Suppressor macrophage (primary cell): Measurements from ENCODE around the gene OAF.

Source experiments
- DNase-seq, 4 experiments: peaks; one replicate each; pipeline ENCODE4 v3.0.0-alpha.2; 2020 to 2022

Gene OAF

GRCh38 chr11:120203626-120204025, 7.2 kb upstream of the OAF start:
- no peak for DNase-seq

- DNase-seq, result peak; percentile 78 to 89 (median 86)
Measured at GRCh38 chr11:120205596-120206161, 5.2 kb upstream of the OAF start.

DNA sequence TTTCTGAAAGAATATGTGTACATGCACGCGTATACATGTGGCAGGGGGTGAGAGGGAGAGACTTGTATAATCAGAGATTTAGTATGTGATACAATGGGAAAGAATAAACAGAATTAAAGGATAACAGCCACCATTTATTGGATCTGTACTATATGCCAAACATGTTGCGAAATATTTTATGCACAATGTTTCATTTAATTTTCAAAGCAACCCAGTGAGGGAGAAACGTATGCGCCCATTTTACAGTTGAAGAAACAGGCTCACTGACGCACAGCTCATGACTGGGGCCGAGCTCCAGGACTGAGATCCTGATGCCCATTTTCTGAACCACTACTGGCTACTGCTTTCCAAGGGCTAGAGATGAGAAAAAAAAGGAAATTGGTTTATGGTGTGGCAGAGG, 3.3 kb upstream of the OAF start:
- peak in 1 of 4 experiments; percentile 38 for DNase-seq

DNA sequence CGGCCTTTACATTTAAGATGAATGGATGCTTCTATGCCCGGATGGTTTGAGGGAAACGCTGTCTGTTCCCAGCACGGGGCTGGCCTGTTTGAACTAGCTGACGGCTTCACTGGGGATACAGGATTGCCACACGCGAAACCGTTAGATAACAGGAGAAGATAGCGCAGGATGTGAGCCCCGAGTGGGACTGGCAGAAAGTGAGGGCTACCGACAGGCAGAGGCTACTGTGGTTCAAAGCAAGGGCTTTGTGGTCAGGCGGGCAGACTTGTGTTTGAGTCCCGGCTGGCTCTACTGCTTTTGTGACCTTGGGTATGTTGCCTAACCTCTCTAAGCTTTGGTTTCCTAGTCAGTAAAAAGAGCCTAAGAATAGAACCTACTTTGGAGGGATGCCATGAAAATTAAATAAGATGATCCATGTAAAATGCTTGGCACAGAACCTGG, 2.8 kb upstream of the OAF start:
- peak; percentile 20 to 64 (median 58) for DNase-seq

GRCh38 chr11:120208777-120209176, 2.1 kb upstream of the OAF start:
- peak; percentile 72 to 88 (median 84) for DNase-seq

DNA sequence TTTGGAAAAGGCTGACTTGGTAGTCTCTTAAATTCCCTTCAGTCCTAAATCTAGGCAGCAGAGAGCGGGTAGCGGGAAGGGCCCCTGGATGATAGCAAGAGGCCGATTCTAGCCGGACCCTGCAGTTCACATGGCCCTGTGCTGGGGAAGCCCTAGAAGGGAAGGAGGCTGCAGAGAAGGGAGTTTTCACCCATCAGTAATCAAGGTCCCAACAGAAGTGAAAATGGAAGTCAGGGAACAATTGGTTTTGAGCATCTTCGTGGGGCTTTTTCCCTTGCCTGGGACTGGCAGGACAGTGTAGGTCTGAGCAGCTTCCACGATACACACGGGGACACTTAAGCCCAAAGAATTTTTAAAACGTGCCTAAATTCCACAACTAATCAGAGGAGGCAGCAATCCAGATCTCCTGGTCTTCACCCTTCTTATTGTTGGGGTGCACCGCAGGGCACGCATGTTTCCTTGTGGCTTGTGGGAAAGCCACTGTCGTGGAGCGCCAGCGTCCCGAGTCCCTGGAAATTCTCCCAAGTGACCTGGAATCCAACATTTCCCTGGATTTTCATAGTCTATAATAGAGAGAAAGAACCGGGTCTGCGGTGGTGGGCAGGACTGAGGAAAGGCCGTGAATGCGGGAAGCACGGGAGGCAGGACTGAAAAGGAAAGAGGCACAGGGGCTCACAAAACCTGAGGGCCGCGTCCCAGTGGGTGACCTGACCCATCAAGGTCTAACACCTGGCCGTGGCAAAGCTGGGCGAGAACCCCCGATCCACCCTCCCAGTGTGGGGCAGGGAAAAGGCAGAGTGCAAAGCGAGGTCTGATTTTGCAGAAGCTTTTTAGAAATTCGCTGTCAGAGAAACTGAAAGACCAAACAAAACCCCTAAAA, 846 bp upstream of the OAF start:
- DNase-seq, result no peak

- DNase-seq, result peak in 2 of 4 experiments; percentile 24 to 28
Measured at GRCh38 chr11:120211522-120212258, 858 bp downstream of the OAF start.

- DNase-seq, result no peak
Measured at GRCh38 chr11:120212259-120212878, 1.5 kb downstream of the OAF start.

- no peak for DNase-seq
Measured at GRCh38 chr11:120212926-120213325, 2.1 kb downstream of the OAF start.

DNA sequence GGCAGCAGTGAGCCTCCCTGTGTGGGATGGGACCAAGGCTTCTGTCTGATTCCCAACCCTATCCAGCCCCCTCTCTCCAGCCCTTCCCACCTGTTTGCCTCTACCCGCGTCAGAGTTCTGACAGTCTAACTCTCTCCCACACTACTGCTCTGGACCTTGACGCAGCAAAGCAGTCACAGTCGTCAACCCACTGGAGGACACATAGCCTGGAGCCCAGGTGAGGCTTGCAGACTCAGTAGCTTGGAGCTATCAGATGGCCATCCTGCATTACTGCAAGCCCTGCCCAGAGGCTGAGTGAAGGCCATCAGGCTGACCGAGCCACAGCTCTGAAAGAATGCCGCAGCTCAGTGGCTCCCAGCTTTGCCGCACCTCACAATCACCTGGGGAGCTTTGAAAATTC, 3.7 kb downstream of the OAF start:
- no peak for DNase-seq

GRCh38 chr11:120215634-120216033, 4.8 kb downstream of the OAF start:
- no peak for DNase-seq

DNA sequence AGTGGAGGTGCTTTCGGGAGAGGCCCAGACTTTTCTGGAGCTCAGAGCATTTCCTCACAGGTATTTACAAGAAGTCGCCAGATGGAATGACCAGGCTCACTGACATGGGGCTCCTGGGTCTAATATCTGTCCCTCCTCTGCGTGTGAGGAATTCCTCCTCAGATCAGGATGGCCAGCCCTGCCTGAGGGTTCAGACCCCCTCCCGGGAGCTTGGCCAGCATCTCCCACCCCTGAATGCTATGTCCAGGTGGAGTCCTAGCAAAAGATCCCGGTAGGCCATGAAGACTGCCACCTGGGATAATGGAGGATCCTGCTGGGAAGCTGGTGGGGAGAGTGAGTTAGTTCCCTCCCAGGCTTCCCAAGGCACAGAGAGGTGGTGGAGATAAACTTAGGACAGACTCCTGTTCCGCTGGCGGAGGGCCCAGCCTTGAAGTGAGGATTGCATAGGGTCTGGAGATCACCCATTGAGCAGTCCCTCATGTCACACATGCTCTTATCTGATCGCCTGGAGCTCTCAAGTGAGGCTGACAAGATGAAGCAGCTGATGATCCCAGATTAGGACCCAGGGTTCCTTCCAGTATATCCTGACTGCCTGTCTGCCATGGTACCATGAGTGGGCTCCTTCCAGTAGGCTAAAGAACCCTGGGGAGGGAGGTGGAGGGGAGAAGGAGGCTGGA, 5.7 kb downstream of the OAF start:
- no peak for DNase-seq

- no peak for DNase-seq
Measured at GRCh38 chr11:120217526-120217925, 6.7 kb downstream of the OAF start.

- DNase-seq, result no peak
Measured at GRCh38 chr11:120217941-120218694, 7.3 kb downstream of the OAF start.

GRCh38 chr11:120218695-120219033, 7.8 kb downstream of the OAF start:
- no peak for DNase-seq

- peak; percentile 46 to 65 (median 60) for DNase-seq
Measured at GRCh38 chr11:120219232-120219937, 8.6 kb downstream of the OAF start.

- peak in 2 of 4 experiments; percentile 46 to 52 for DNase-seq
Measured at GRCh38 chr11:120219938-120220746, 9.3 kb downstream of the OAF start.

DNA sequence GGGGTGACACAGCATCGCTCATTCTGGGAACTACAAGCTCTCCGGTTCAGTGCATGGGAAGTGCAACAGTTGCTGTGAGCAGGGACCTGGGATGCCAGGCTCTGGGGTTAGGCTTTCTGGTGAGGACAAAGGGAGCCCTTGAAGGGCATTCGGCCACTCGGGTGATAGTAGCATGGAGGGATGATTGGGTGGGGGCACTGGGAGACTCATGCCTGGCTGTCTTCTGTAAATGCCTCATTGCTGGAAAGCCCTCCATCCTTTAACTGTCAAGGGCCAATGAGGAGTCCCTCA, 9.9 kb downstream of the OAF start:
- DNase-seq, result no peak

- no peak for DNase-seq
Measured at GRCh38 chr11:120221115-120221752, 10.4 kb downstream of the OAF start.

GRCh38 chr11:120222916-120223315, 12.1 kb downstream of the OAF start:
- no peak for DNase-seq
